Loucy (cell line): ENCODE measurements around the gene TGFBR3.

Experiments used
- EZH2phosphoT487 ChIP-seq: fragments of 200-600 bp; IDR thresholded peaks from 2 replicates; pipeline ENCODE4 v1.6.1; 2018; ENCODE audit warnings: antibody characterized with exemption, mild to moderate bottlenecking, moderate library complexity, borderline replicate concordance
- TF ChIP-seq, protein P1 (sequence below): fragments of 200-600 bp; sonication (generic); conservative IDR thresholded peaks from 2 replicates; pipeline ENCODE4 v1.5.1; 2014; ENCODE audit warnings: mild to moderate bottlenecking, antibody characterized with exemption, low read length

DNA sequence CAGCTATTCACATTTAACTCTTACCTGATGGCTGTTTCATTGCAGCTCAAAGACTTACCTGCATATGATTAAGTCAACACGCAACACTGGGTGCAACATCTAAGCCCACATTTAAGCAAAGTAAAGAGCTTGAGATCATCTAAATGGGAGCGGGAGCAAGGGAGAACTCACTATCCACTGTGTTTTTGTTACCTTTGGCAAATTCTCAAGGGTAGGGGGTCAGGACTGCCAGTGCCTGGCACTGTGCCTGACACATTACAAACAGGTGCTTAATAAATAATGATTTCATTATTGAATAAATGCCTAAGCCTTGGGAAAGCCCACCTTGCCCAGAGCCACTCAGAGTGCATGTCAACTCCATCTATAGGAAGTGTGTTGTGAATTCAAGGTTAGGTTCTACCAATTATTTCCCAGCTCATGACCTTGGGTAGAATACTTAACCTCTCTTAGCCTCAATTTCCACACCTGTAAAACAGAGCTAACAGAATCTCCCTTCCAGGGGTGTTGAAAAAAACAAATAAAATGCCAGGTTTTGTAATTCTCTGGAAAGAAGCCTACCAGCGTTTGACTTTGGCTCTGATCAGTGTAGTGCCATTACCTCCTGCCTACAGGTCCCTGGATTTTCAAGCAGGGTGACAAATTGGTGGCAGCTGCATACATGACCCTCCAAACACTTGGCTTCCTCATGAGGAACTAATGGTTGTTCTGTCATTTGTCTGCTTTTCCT is 109.7 kb downstream of the TGFBR3 start:
- TF ChIP-seq, protein P1, sequence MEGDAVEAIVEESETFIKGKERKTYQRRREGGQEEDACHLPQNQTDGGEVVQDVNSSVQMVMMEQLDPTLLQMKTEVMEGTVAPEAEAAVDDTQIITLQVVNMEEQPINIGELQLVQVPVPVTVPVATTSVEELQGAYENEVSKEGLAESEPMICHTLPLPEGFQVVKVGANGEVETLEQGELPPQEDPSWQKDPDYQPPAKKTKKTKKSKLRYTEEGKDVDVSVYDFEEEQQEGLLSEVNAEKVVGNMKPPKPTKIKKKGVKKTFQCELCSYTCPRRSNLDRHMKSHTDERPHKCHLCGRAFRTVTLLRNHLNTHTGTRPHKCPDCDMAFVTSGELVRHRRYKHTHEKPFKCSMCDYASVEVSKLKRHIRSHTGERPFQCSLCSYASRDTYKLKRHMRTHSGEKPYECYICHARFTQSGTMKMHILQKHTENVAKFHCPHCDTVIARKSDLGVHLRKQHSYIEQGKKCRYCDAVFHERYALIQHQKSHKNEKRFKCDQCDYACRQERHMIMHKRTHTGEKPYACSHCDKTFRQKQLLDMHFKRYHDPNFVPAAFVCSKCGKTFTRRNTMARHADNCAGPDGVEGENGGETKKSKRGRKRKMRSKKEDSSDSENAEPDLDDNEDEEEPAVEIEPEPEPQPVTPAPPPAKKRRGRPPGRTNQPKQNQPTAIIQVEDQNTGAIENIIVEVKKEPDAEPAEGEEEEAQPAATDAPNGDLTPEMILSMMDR: no peak
- no peak for TF ChIP-seq EZH2phosphoT487
